Measurements from ENCODE around the gene GPR171. TPM values are rescaled to one million over a fixed set of nuclear protein-coding genes. Genes with fewer than 3 reads are reported as not detected.
A peak's percentile ranks its signal among the peaks of the same experiment; 100 is the strongest.
"Not testable (repeated sequence)": the region's sequence is repeated elsewhere in the genome, so short reads cannot be mapped to it uniquely, and the experiment has no call there.

The GPR171 gene
- total RNA-seq (not detected in 2 replicates), polyA plus RNA-seq (not detected in 2 replicates)

- H3K36me3 ChIP-seq, result no peaks in the 10 kb centered on the region
- no peak for TF ChIP-seq CTCF (IDR thresholded peaks at IDR 0.05; ENCODE audit: low read depth, low read length)
- H3K4me3 ChIP-seq, result no peak within 1 kb of the TSS
- peaks cover 7% of the 10 kb centered on the region for H3K4me1 ChIP-seq (ENCODE audit: low read depth)
- DNase-seq (ENCODE audit: low read depth in 1 of 2, low spot score in 1 of 2), result no peak
- H3K27ac ChIP-seq, result no peak within 1 kb of the TSS
- H3K27me3 ChIP-seq, result no peaks in the 10 kb centered on the region
- H3K9me3 ChIP-seq (ENCODE audit: low read depth), result no peaks in the 10 kb centered on the region
Observed at GRCh38 chr3:151203051-151203420, at the start of gene GPR171. Gene GPR171 (minus strand): TSS chr3:151203216. CDS start chr3:151199386, 3,830 bp downstream.

GRCh38 chr3:151248772-151249337 is 45.8 kb upstream of the GPR171 start:
- H3K4me3 ChIP-seq, result no peak overlapping the region
- peaks cover 20% of the 10 kb centered on the region for H3K4me1 ChIP-seq (ENCODE audit: low read depth)
- TF ChIP-seq CTCF (IDR thresholded peaks at IDR 0.05; ENCODE audit: low read depth, low read length), result no peak
- peak overlapping the region; percentile 21 for H3K27ac ChIP-seq
- no peaks in the 10 kb centered on the region for H3K36me3 ChIP-seq
- no peaks in the 10 kb centered on the region for H3K27me3 ChIP-seq
- no peaks in the 10 kb centered on the region for H3K9me3 ChIP-seq (ENCODE audit: low read depth)
- DNase-seq (ENCODE audit: low read depth in 1 of 2, low spot score in 1 of 2), result peak in 1 of 2 donors; percentile 16

- H3K4me1 ChIP-seq (ENCODE audit: low read depth); DNase-seq (ENCODE audit: low read depth in 1 of 2, low spot score in 1 of 2); H3K36me3 ChIP-seq; H3K27ac ChIP-seq; H3K9me3 ChIP-seq (ENCODE audit: low read depth); H3K4me3 ChIP-seq; H3K27me3 ChIP-seq: not testable (repeated sequence)
Observed at GRCh38 chr3:151242006-151242405, 39.0 kb upstream of the GPR171 start.

GRCh38 chr3:151236736-151237135 is 33.7 kb upstream of the GPR171 start:
- Histone ChIP-seq H3K4me3 (no peak overlapping the region), H3K36me3 (no peaks in the 10 kb centered on the region), H3K4me1 (ENCODE audit: low read depth) (no peaks in the 10 kb centered on the region), H3K27me3 (no peaks in the 10 kb centered on the region), H3K27ac (no peak overlapping the region), H3K9me3 (ENCODE audit: low read depth) (no peaks in the 10 kb centered on the region)
- no peak for DNase-seq (ENCODE audit: low read depth in 1 of 2, low spot score in 1 of 2)
- TF ChIP-seq CTCF (IDR thresholded peaks at IDR 0.05; ENCODE audit: low read depth, low read length), result no peak

GRCh38 chr3:151236316-151236715 is 33.3 kb upstream of the GPR171 start:
- no peak for TF ChIP-seq CTCF (IDR thresholded peaks at IDR 0.05; ENCODE audit: low read depth, low read length)
- no peaks in the 10 kb centered on the region for H3K4me1 ChIP-seq (ENCODE audit: low read depth)
- DNase-seq (ENCODE audit: low read depth in 1 of 2, low spot score in 1 of 2), result peak in 1 of 2 donors; percentile 7
- no peaks in the 10 kb centered on the region for H3K27me3 ChIP-seq
- H3K27ac ChIP-seq, result no peak overlapping the region
- H3K9me3 ChIP-seq (ENCODE audit: low read depth), result no peaks in the 10 kb centered on the region
- no peaks in the 10 kb centered on the region for H3K36me3 ChIP-seq
- H3K4me3 ChIP-seq, result no peak overlapping the region

GRCh38 chr3:151234825-151235224 is 31.8 kb upstream of the GPR171 start:
- TF ChIP-seq CTCF (IDR thresholded peaks at IDR 0.05; ENCODE audit: low read depth, low read length), result no peak
- H3K4me3 ChIP-seq, result no peak overlapping the region
- no peak overlapping the region for H3K27ac ChIP-seq

More at GRCh38 chr3:151234825-151235224, 31.8 kb upstream of the GPR171 start:
- H3K9me3 ChIP-seq (ENCODE audit: low read depth), result no peaks in the 10 kb centered on the region
- H3K4me1 ChIP-seq (ENCODE audit: low read depth), result no peaks in the 10 kb centered on the region
- H3K27me3 ChIP-seq, result no peaks in the 10 kb centered on the region
- no peak for DNase-seq (ENCODE audit: low read depth in 1 of 2, low spot score in 1 of 2)
- H3K36me3 ChIP-seq, result no peaks in the 10 kb centered on the region

All from cardiac muscle cell (in vitro differentiated cells and primary cell).